Loucy (cell line): ENCODE measurements around the gene RNF182.
"Not testable (repeated sequence)": the region's sequence is repeated elsewhere in the genome, so short reads cannot be mapped to it uniquely, and the experiment has no call there.

Experiments used
- H2AFZ ChIP-seq: fragments of 200-600 bp; sonication (generic); 2 replicates; pipeline ENCODE4 v1.6.0; 2016; ENCODE audit warnings: antibody characterized with exemption, mild to moderate bottlenecking, low read length, moderate library complexity
- H3F3A ChIP-seq: fragments of 200-600 bp; 2 replicates; pipeline ENCODE4 v1.6.0; 2016; ENCODE audit warnings: antibody characterized with exemption, low read depth, mild to moderate bottlenecking
- H3K27me3 ChIP-seq: fragments of 200-600 bp; sonication (generic); 2 replicates; pipeline ENCODE4 v1.6.1; 2014; ENCODE audit warnings: low read length, mild to moderate bottlenecking; ENCODE audit not compliant: insufficient read depth, poor library complexity, severe bottlenecking
- H3K36me3 ChIP-seq: fragments of 200-600 bp; sonication (generic); 2 replicates; pipeline ENCODE4 v1.6.1; 2016; ENCODE audit warnings: low read length; ENCODE audit not compliant: insufficient read depth
- H3K4me1 ChIP-seq: fragments of 200-600 bp; sonication (generic); 2 replicates; pipeline ENCODE4 v1.5.1; 2014; ENCODE audit warnings: low read length, mild to moderate bottlenecking; ENCODE audit not compliant: insufficient read depth, poor library complexity, severe bottlenecking
- H3K4me2 ChIP-seq: fragments of 200-600 bp; sonication (generic); 2 replicates; pipeline ENCODE4 v1.6.0; 2014; ENCODE audit warnings: antibody characterized with exemption, low read length, low read depth, mild to moderate bottlenecking; ENCODE audit not compliant: poor library complexity, severe bottlenecking
- H3K4me3 ChIP-seq: fragments of 200-600 bp; sonication (generic); 2 replicates; pipeline ENCODE4 v1.5.1; 2014; ENCODE audit warnings: low read length, mild to moderate bottlenecking, mixed read lengths; ENCODE audit not compliant: poor library complexity, severe bottlenecking
- H3K79me2 ChIP-seq: fragments of 200-600 bp; sonication (generic); 2 replicates; pipeline ENCODE4 v1.6.1; 2014; ENCODE audit warnings: low read length; ENCODE audit not compliant: insufficient read depth
- H3K9ac ChIP-seq: fragments of 200-600 bp; sonication (generic); 2 replicates; pipeline ENCODE4 v1.6.0; 2014; ENCODE audit warnings: mild to moderate bottlenecking, low read depth, low read length, moderate library complexity; ENCODE audit not compliant: poor library complexity, severe bottlenecking
- H3K9me2 ChIP-seq: fragments of 200-600 bp; sonication (generic); replicated peaks from 2 replicates; pipeline ENCODE4 v1.6.1; 2016; ENCODE audit warnings: low read depth, low read length, mixed read lengths
- H3K9me3 ChIP-seq: fragments of 200-600 bp; sonication (generic); 2 replicates; pipeline ENCODE4 v1.6.1; 2014; ENCODE audit warnings: mild to moderate bottlenecking, antibody characterized with exemption, low read length, low read depth; ENCODE audit not compliant: insufficient read depth
- H4K20me1 ChIP-seq: fragments of 200-600 bp; sonication (generic); 2 replicates; pipeline ENCODE4 v1.6.0; 2014; ENCODE audit warnings: antibody characterized with exemption, low read length, mild to moderate bottlenecking; ENCODE audit not compliant: insufficient read depth, poor library complexity, severe bottlenecking
- CTCF ChIP-seq: fragments of 200-600 bp; sonication (generic); conservative IDR thresholded peaks from 2 replicates; pipeline ENCODE4 v1.5.1; 2014; ENCODE audit warnings: mild to moderate bottlenecking, antibody characterized with exemption, low read length
- EZH2phosphoT487 ChIP-seq: fragments of 200-600 bp; IDR thresholded peaks from 2 replicates; pipeline ENCODE4 v1.6.1; 2018; ENCODE audit warnings: antibody characterized with exemption, mild to moderate bottlenecking, moderate library complexity, borderline replicate concordance

The RNF182 gene

GRCh38 chr6:13965582-13966127 lies 40.9 kb downstream of the RNF182 start:
- Histone ChIP-seq H3F3A (no peaks in the 10 kb centered on the region), H3K9me2 (no peaks in the 10 kb centered on the region), H2AFZ (no peak overlapping the region), H3K9ac (no peak overlapping the region), H3K4me1 (no peaks in the 10 kb centered on the region), H4K20me1 (no peaks in the 10 kb centered on the region), H3K79me2 (no peaks in the 10 kb centered on the region), H3K27me3 (peaks cover 12% of the 10 kb centered on the region), H3K4me3 (no peak overlapping the region), H3K4me2 (no peak overlapping the region), H3K9me3 (no peaks in the 10 kb centered on the region), H3K36me3 (no peaks in the 10 kb centered on the region)
- no peak for TF ChIP-seq EZH2phosphoT487
- TF ChIP-seq CTCF: no peak

GRCh38 chr6:13971303-13971702 lies 46.6 kb downstream of the RNF182 start:
- H3K9me3 ChIP-seq: peaks cover 5% of the 10 kb centered on the region; the same call in 1 of the 2 replicates
- H3K79me2 ChIP-seq: no peaks in the 10 kb centered on the region
- no peak overlapping the region for H3K9ac ChIP-seq

DNA sequence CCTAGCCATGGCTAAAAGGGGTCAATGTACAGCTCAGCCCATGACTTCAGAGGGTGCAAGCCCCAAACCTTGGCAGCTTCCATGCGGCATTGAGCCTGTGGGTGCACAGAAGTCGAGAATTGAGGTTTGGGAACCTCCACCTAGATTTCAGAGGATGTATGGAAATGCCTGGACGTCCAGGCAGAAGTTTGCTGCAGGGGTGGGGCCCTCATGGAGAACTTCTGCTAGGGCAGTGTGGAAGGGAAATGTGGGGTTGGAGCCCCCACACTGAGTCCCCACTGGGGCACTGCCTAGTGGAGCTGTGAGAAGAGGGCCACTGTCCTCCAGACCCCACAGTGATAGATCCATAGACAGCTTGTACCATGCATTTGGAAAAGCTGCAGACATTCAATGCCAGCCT lies 47.9 kb downstream of the RNF182 start:
- not testable (repeated sequence) for H3K9me2 ChIP-seq, H3K27me3 ChIP-seq, H2AFZ ChIP-seq, H4K20me1 ChIP-seq, H3F3A ChIP-seq, H3K79me2 ChIP-seq, H3K9me3 ChIP-seq, H3K9ac ChIP-seq, H3K36me3 ChIP-seq, H3K4me3 ChIP-seq, H3K4me2 ChIP-seq, H3K4me1 ChIP-seq

More at GRCh38 chr6:13971303-13971702, 46.6 kb downstream of the RNF182 start:
- TF ChIP-seq CTCF (no peak), EZH2phosphoT487 (no peak)
- no peak overlapping the region for H3K4me2 ChIP-seq
- H3K4me3 ChIP-seq: no peak overlapping the region
- no peaks in the 10 kb centered on the region for H3K4me1 ChIP-seq
- H3K36me3 ChIP-seq: no peaks in the 10 kb centered on the region
- no peaks in the 10 kb centered on the region for H3F3A ChIP-seq
- no peaks in the 10 kb centered on the region for H4K20me1 ChIP-seq
- no peaks in the 10 kb centered on the region for H3K27me3 ChIP-seq
- no peak overlapping the region for H2AFZ ChIP-seq
- H3K9me2 ChIP-seq: no peaks in the 10 kb centered on the region

- H3K4me1 ChIP-seq, H3F3A ChIP-seq, H4K20me1 ChIP-seq, H3K9me3 ChIP-seq, H3K36me3 ChIP-seq, H3K9me2 ChIP-seq, H3K4me2 ChIP-seq, H3K79me2 ChIP-seq, H3K4me3 ChIP-seq, H2AFZ ChIP-seq, H3K27me3 ChIP-seq, H3K9ac ChIP-seq: not testable (repeated sequence)
Observed at GRCh38 chr6:13973422-13973821, 48.7 kb downstream of the RNF182 start.
